Rectal smooth muscle tissue (tissue), 1 donor: ENCODE measurements around the gene CCNL2.

Source experiments
- H3K27ac ChIP-seq: one replicate; pipeline ENCODE4 v1.7.0; 2013; ENCODE audit warnings: low read depth, low read length, inconsistent platforms
- H3K27me3 ChIP-seq: one replicate; pipeline ENCODE4 v1.7.0; 2013; ENCODE audit warnings: low read length; ENCODE audit not compliant: control insufficient read depth, insufficient read depth
- H3K36me3 ChIP-seq: one replicate; pipeline ENCODE4 v1.7.0; 2013; ENCODE audit warnings: low read length; ENCODE audit not compliant: control insufficient read depth, insufficient read depth
- H3K4me1 ChIP-seq: one replicate; pipeline ENCODE4 v1.7.0; 2013; ENCODE audit warnings: low read length; ENCODE audit not compliant: control insufficient read depth, insufficient read depth
- H3K4me3 ChIP-seq: one replicate; pipeline ENCODE4 v1.7.0; 2013; ENCODE audit warnings: low read length
- H3K9ac ChIP-seq: one replicate; pipeline ENCODE4 v1.7.0; 2013; ENCODE audit warnings: low read length

CCNL2 gene

DNA sequence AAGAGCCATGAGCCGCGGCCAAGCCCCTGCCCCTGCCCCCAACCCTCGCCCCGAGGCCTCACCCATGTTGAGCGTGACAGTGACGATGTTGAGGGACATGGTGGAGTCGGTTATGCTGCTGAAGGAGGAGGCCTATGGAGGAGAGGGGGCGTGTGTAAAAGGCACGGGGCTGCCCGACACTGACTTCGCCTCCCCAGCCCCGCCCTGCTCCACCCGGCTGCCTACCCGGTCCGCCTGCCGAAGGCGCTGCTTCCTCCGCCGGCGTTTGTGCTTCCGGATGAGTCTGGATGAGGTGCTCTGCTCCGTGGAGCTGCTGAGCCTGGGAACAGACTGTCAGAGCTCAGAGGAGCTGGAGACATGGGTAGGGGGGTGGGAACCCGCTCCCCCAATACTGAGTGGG, 59.0 kb downstream of the CCNL2 start:
- no peak overlapping the region for H3K4me3 ChIP-seq
- no peaks in the 10 kb centered on the region for H3K27me3 ChIP-seq
- peaks cover 20% of the 10 kb centered on the region for H3K36me3 ChIP-seq
- H3K9ac ChIP-seq, result no peak overlapping the region
- H3K27ac ChIP-seq, result no peak overlapping the region
- H3K4me1 ChIP-seq, result no peaks in the 10 kb centered on the region

DNA sequence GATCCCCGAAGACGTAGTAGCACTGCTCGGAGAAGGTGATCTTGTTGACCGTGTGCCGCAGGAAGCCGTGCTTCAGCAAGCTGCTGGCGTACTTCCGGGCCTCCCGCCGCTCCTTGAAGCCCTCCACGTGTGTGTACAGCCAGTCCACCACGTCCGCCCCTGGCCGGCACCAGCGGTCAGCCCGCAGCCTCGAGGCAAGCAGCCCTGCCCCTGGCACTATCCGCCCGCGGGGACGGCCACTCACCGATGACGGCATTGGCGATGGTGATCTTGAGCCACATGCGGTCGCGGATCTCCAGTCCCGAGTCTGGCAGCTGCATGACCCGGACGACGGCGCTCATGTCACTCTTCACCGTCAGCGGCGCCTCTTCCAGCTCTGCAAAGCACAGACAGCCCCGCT, 60.9 kb downstream of the CCNL2 start:
- no peak overlapping the region for H3K27ac ChIP-seq
- H3K4me3 ChIP-seq, result no peak overlapping the region
- H3K27me3 ChIP-seq, result no peaks in the 10 kb centered on the region
- H3K36me3 ChIP-seq, result peaks cover 20% of the 10 kb centered on the region
- H3K9ac ChIP-seq, result no peak overlapping the region
- no peaks in the 10 kb centered on the region for H3K4me1 ChIP-seq

DNA sequence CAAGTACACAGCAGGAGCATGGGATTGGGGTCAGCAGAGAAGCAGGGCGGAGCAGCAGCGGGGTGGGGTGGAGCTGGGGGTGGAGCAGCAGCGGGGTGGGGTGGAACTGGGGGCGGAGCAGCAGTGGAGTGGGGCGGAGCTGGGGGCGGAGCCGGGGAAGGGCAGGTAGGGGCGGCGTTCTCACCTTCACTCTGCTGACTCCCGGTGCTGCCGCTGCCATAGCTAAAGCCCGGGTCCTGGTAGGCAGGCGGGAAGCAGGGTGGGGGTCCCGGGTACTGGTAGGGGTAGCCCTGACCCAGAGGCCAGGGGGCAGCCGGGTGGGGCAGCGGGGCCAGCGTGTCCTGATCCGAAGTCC, 61.4 kb downstream of the CCNL2 start:
- H3K9ac ChIP-seq, result no peak overlapping the region
- no peak overlapping the region for H3K27ac ChIP-seq
- no peaks in the 10 kb centered on the region for H3K27me3 ChIP-seq
- peaks cover 20% of the 10 kb centered on the region for H3K36me3 ChIP-seq
- H3K4me1 ChIP-seq, result no peaks in the 10 kb centered on the region
- no peak overlapping the region for H3K4me3 ChIP-seq

DNA sequence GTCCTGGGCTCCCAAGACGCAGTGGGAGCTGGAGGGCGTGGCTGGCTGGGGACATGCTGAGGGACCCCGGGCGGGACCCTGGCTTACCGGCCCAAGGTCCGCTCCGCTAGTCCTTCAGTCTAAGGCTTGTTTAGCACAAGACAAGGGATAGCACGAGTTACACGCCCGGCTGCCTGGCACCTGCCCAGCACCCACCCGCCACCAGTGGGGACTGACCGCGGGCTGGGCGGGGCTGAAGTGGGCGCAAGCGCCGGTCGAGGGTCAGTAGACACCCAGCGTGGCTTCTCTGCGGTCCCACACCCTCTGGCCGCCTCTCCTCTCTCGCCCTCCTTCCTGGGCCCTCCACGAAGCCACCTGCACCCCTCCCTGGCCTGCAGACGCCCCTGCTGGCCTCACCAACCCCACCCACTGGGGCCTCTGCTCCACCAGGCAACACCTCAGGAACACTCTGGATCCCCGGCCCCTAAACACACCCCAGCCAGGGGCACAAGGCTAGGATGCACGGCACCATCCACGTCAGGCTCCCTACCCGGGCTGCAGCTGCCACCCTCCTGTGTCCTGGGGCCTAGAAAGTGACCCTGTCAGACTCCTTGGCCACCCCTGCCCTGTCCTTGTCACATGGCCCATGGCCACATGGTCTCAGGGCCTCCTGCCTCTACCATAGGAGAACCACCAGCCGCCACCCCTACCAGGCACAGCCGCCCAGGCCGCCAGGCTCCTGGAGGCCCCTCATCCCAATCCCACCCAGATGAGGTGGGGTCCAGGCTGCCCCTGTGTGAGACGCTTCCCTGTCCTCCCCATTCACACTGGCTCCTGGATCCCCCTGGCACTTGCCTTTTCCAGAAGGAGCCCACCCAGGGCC, 62.0 kb downstream of the CCNL2 start:
- H3K9ac ChIP-seq, result no peak overlapping the region
- no peaks in the 10 kb centered on the region for H3K4me1 ChIP-seq
- no peaks in the 10 kb centered on the region for H3K27me3 ChIP-seq
- H3K27ac ChIP-seq, result no peak overlapping the region
- H3K4me3 ChIP-seq, result no peak overlapping the region
- peaks cover 20% of the 10 kb centered on the region for H3K36me3 ChIP-seq

DNA sequence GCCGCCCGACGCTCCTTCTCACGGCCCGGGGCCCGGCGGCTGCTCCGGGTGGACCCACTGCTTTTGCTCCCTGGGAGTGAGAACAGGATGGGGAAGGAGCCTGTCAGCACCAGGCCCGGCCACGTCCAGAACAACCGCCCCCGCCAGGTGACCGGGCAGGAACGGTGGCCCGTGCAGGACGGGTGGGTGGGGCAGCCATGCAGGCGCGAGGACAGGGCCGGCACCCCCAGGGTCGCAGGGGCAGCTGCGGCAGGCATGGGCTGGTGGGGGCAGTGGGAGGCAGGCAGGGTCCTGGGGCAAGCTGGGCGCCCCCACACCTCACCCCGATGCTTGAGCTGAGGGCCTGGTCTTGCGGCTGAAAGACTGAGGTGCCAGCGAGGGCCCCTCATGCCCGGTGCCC, 62.7 kb downstream of the CCNL2 start:
- H3K4me3 ChIP-seq, result no peak overlapping the region
- H3K27me3 ChIP-seq, result no peaks in the 10 kb centered on the region
- H3K27ac ChIP-seq, result no peak overlapping the region
- peaks cover 17% of the 10 kb centered on the region for H3K36me3 ChIP-seq
- no peak overlapping the region for H3K9ac ChIP-seq
- H3K4me1 ChIP-seq, result no peaks in the 10 kb centered on the region

DNA sequence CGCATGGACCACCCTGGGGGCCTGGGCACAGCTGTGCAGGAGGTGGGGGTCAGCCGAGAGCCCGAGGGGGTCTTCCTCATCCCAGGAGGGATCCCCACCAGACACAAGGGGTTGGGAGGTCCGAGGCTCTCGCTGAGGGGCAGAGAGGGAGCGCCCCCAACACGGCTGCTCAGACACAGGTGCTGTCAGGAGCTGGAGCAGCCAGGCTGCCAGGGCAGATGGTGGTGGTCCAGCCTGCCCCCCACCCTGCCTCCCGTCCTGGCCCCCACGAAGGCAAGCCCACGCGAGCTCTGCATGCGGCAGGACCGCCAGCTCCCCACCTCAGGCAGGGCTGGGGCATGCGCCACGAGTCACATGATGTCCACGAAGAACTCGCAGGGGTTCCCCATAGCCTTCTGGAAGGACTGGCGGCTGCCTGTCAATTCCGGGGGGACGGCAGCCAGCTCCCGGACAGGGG, 63.3 kb downstream of the CCNL2 start:
- Histone ChIP-seq H3K27ac (no peak overlapping the region), H3K4me1 (no peaks in the 10 kb centered on the region), H3K27me3 (no peaks in the 10 kb centered on the region), H3K36me3 (peaks cover 11% of the 10 kb centered on the region), H3K4me3 (no peak overlapping the region), H3K9ac (no peak overlapping the region)
